Upper lobe of left lung (tissue), 4 donors: ENCODE results near the gene HEATR5A.

Experiments
- CTCF ChIP-seq, 6 experiments: fragments of 450-650 bp in 4 of 6; fragments of 200-600 bp in 2 of 6; sonication (generic) in 2 of 6; IDR thresholded peaks; one replicate each; pipeline ENCODE4 v1.5.1; 2016 to 2019; ENCODE audit warnings: antibody characterized with exemption in 6 of 6
- EP300 ChIP-seq, 4 donors: sonication (generic); formaldehyde crosslinking; IDR thresholded peaks; one replicate each; pipeline ENCODE4 v1.5.1; 2017; ENCODE audit warnings: antibody characterized with exemption in 4 of 4, control low read depth in 2 of 4
- POLR2A ChIP-seq, 4 donors: fragments of 450-650 bp; IDR thresholded peaks; one replicate each; pipeline ENCODE4 v1.5.1; 2016 to 2017; ENCODE audit warnings: antibody characterized with exemption in 4 of 4, mild to moderate bottlenecking in 2 of 4

GRCh38 chr14:31419967-31420318, 407 bp downstream of the HEATR5A start:
- TF ChIP-seq EP300 (IDR thresholded peaks at IDR 0.05): no peak
- no peak for TF ChIP-seq CTCF (IDR thresholded peaks at IDR 0.05)
- no peak for TF ChIP-seq POLR2A (IDR thresholded peaks at IDR 0.05)
